Mesendoderm (in vitro differentiated cells): Measurements from ENCODE around the gene PPM1D.

ENCODE experiments used
- DNase-seq: peaks from one replicate; pipeline ENCODE4 v3.0.0; 2013
- H2AK5ac ChIP-seq: 2 replicates; pipeline ENCODE4 v1.6.1; 2013; ENCODE audit warnings: low read length, inconsistent platforms
- H2BK120ac ChIP-seq: 2 replicates; pipeline ENCODE4 v1.6.1; 2013; ENCODE audit warnings: low read depth, mild to moderate bottlenecking, low read length, moderate library complexity, mixed read lengths
- H2BK15ac ChIP-seq: replicated peaks from 2 replicates; pipeline ENCODE4 v1.6.1; 2013; ENCODE audit warnings: low read depth, mild to moderate bottlenecking, moderate library complexity
- H2BK5ac ChIP-seq: 2 replicates; pipeline ENCODE4 v1.6.1; 2013; ENCODE audit warnings: low read length, inconsistent platforms
- H3K18ac ChIP-seq: 2 replicates; pipeline ENCODE4 v1.6.1; 2013; ENCODE audit warnings: mild to moderate bottlenecking, low read length, mixed read lengths
- H3K23ac ChIP-seq: one replicate; pipeline ENCODE4 v1.6.1; 2013; ENCODE audit warnings: low read length
- H3K27ac ChIP-seq: 2 replicates; pipeline ENCODE4 v1.5.1; 2013; ENCODE audit warnings: low read depth, mild to moderate bottlenecking, inconsistent platforms, low read length, moderate library complexity
- H3K27me3 ChIP-seq: 2 replicates; pipeline ENCODE4 v1.6.1; 2013; ENCODE audit warnings: low read length, control low read depth, mild to moderate bottlenecking, inconsistent platforms; ENCODE audit not compliant: insufficient read depth, poor library complexity
- H3K36me3 ChIP-seq: 2 replicates; pipeline ENCODE4 v1.6.1; 2013; ENCODE audit warnings: low read length, inconsistent platforms; ENCODE audit not compliant: control insufficient read depth, insufficient read depth
- H3K4ac ChIP-seq: one replicate; pipeline ENCODE4 v1.6.1; 2013; ENCODE audit warnings: low read depth, mild to moderate bottlenecking, low read length, moderate library complexity
- H3K4me1 ChIP-seq: 2 replicates; pipeline ENCODE4 v1.6.1; 2013; ENCODE audit warnings: low read depth, low read length, inconsistent platforms; ENCODE audit not compliant: control insufficient read depth
- H3K4me2 ChIP-seq: 2 replicates; pipeline ENCODE4 v1.6.1; 2013; ENCODE audit warnings: low read length
- H3K4me3 ChIP-seq: 2 replicates; pipeline ENCODE4 v1.5.1; 2013; ENCODE audit warnings: mild to moderate bottlenecking, low read length
- H3K56ac ChIP-seq: one replicate; pipeline ENCODE4 v1.6.1; 2013; ENCODE audit warnings: low read length
- H3K79me1 ChIP-seq: 2 replicates; pipeline ENCODE4 v1.6.1; 2013; ENCODE audit warnings: low read length, inconsistent platforms
- H3K79me2 ChIP-seq: 2 replicates; pipeline ENCODE4 v1.6.1; 2013; ENCODE audit warnings: mild to moderate bottlenecking, low read length; ENCODE audit not compliant: control insufficient read depth, insufficient read depth
- H3K9ac ChIP-seq: 2 replicates; pipeline ENCODE4 v1.6.1; 2013; ENCODE audit warnings: low read length, inconsistent platforms
- H4K5ac ChIP-seq: one replicate; pipeline ENCODE4 v1.6.1; 2013; ENCODE audit warnings: low read length
- H4K8ac ChIP-seq: one replicate; pipeline ENCODE4 v1.6.1; 2013; ENCODE audit warnings: low read depth, mild to moderate bottlenecking, control low read depth, low read length, moderate library complexity
- WGBS: extraction: QIAGEN DNeasy Blood & Tissue Kit; methylation state at CpG from one replicate; pipeline ENCODE4 v1.1.7; 2013; ENCODE audit warnings: low lambda C conversion rate, missing lambda C conversion rate; ENCODE audit not compliant: insufficient coverage; ENCODE audit errors: extremely low coverage; 5-methylcytosine and 5-hydroxymethylcytosine counted together

Gene PPM1D

DNA sequence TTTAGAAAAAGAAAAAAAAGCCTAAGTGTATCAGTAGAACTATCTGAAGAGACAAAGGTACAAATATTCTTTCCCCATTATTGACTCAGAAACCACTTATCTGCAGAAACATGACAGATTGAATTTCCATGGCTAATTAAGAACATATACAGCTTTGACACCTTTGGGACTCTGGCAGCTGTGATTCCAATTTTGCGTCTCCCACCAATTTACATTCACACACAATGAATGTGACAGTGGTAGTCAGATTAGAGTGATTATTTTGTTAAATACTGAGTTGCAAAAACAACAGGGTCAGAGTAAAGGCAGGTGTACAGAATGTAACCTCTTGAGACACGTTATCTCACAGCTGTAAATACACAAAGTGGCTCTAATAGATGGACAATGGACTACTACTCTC is 5.3 kb upstream of the PPM1D start:
- Histone ChIP-seq H2BK5ac (no peak overlapping the region), H3K4me1 (no peaks in the 10 kb centered on the region), H3K36me3 (no peaks in the 10 kb centered on the region), H4K5ac (no peak overlapping the region), H3K79me2 (no peaks in the 10 kb centered on the region), H3K27ac (no peak overlapping the region), H2AK5ac (no peak overlapping the region), H3K4me3 (no peak overlapping the region), H4K8ac (no peak overlapping the region), H3K9ac (no peak overlapping the region), H3K27me3 (no peaks in the 10 kb centered on the region), H3K18ac (no peak overlapping the region), H3K56ac (no peak overlapping the region), H3K23ac (no peak overlapping the region), H3K79me1 (no peaks in the 10 kb centered on the region), H3K4ac (no peak overlapping the region), H2BK15ac (no peak overlapping the region), H3K4me2 (no peak overlapping the region), H2BK120ac (no peak overlapping the region)
- no CpG with 5 or more reads among the region's 2 CpGs for WGBS
- DNase-seq, result no peak

DNA sequence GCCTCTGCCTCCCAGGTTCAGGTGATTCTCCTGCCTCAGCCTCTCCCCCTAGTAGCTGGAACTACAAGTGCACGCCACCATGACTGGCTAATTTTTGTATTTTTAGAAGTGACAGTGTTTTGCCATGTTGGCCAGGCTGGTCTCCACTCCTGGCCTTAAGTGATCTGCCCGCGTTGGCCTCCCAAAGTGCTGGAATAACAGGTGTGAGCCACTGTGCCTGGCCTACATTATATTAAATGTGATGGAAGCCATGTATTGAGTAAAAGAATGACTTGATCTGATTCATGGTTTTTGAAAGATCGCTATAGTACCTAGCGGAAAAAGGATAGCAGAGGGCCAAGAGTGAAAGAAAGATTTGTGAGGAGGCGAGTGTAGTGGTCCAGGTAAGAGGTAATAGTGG is 2.7 kb upstream of the PPM1D start:
- no peak for DNase-seq
- Histone ChIP-seq H2BK5ac (no peak overlapping the region), H3K56ac (no peak overlapping the region), H3K4me3 (no peak overlapping the region), H3K23ac (no peak overlapping the region), H3K4ac (no peak overlapping the region), H2AK5ac (no peak overlapping the region), H4K8ac (no peak overlapping the region), H3K9ac (no peak overlapping the region), H3K27me3 (no peaks in the 10 kb centered on the region), H3K79me2 (peaks cover 18% of the 10 kb centered on the region), H3K79me1 (no peaks in the 10 kb centered on the region), H2BK15ac (no peak overlapping the region), H3K36me3 (no peaks in the 10 kb centered on the region), H3K27ac (no peak overlapping the region), H4K5ac (no peak overlapping the region), H2BK120ac (no peak overlapping the region), H3K4me1 (no peaks in the 10 kb centered on the region), H3K4me2 (no peak overlapping the region), H3K18ac (no peak overlapping the region)
- WGBS, result no CpG with 5 or more reads among the region's 6 CpGs

DNA sequence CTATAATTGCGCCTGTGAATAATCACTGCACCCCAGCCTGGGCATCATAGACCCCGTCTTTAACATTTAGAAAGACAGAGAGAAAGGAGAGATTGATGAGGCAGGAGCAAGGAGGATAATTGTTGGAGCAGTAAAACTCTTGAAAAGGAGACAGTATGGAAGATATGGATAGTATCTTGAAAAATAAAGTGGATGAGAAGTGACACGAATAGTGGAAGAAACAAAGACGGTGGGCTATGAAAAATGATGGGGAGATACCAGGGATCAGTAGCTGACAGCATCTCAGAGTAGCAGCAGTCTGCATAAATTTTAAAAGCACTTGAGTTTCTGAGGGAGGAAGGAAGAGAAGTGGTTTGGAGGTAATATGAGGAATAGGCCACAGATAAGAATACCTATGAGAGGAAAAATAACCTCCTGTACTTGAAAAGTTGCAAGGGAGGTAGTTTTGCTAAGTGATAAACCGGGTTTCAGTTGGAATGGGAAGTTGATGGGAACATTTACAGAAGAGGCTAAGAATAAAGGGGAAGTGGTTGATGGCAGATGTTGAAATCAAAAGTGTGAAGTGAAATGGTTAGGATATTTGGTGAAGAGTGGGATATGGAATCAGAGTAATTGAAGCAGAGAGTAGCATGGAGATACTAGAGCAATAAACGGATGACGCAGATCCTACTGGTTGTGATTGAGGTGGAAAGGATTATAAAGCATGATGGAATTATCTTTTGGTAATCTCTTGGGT is 1.8 kb upstream of the PPM1D start:
- H3K27ac ChIP-seq, result no peak overlapping the region
- H3K9ac ChIP-seq, result no peak overlapping the region
- no peaks in the 10 kb centered on the region for H3K36me3 ChIP-seq
- no peak overlapping the region for H2BK5ac ChIP-seq
- no peak overlapping the region for H4K8ac ChIP-seq
- no peaks in the 10 kb centered on the region for H3K27me3 ChIP-seq
- H3K4ac ChIP-seq, result no peak overlapping the region
- no peaks in the 10 kb centered on the region for H3K79me1 ChIP-seq
- H3K23ac ChIP-seq, result no peak overlapping the region
- H3K18ac ChIP-seq, result no peak overlapping the region
- H3K79me2 ChIP-seq, result peaks cover 26% of the 10 kb centered on the region
- H3K4me2 ChIP-seq, result no peak overlapping the region
- no peak overlapping the region for H2BK120ac ChIP-seq
- H3K4me3 ChIP-seq, result no peak overlapping the region
- no peak overlapping the region for H2AK5ac ChIP-seq
- peak overlapping the region; percentile 21 for H4K5ac ChIP-seq
- no peak for DNase-seq
- no CpG with 5 or more reads among the region's 7 CpGs for WGBS
- no peaks in the 10 kb centered on the region for H3K4me1 ChIP-seq
- no peak overlapping the region for H2BK15ac ChIP-seq
- H3K56ac ChIP-seq, result peak overlapping the region; percentile 7

DNA sequence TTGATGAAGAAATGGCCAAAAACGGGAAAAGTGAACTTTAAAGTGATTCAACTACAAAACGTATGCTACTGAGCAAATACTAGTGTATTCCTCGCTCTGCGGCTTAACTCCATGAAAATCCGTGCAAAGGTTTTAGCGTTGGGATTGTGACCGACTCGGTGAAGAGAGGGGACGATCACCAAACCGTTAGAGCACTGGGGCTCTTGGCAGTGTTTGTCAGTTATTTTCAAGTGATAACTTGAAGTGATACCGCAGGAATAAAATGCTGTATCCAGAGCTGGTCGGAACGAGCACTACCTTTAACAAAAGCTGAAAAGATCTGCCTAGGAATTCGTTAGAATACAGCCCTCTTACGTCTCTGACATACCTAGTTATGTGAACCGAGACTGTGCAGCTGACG is 773 bp upstream of the PPM1D start:
- Histone ChIP-seq H2BK15ac (no peak overlapping the region), H4K8ac (no peak overlapping the region), H3K23ac (no peak overlapping the region), H3K27ac (peak overlapping the region; percentile 90), H3K27me3 (no peaks in the 10 kb centered on the region), H2BK120ac (peak overlapping the region; percentile 40), H2AK5ac (no peak overlapping the region), H3K4me3 (peak overlapping the region; percentile 96), H3K56ac (peak overlapping the region; percentile 99), H3K4ac (peak overlapping the region; percentile 97), H4K5ac (peak overlapping the region; percentile 53), H3K79me1 (no peaks in the 10 kb centered on the region), H3K36me3 (no peaks in the 10 kb centered on the region), H3K4me2 (peak overlapping the region; percentile 83), H3K4me1 (no peaks in the 10 kb centered on the region), H3K18ac (peak overlapping the region; percentile 46), H2BK5ac (peak overlapping the region; percentile 98), H3K79me2 (peaks cover 32% of the 10 kb centered on the region), H3K9ac (peak overlapping the region; percentile 100)
- no peak for DNase-seq
- WGBS, result no CpG with 5 or more reads among the region's 17 CpGs

DNA sequence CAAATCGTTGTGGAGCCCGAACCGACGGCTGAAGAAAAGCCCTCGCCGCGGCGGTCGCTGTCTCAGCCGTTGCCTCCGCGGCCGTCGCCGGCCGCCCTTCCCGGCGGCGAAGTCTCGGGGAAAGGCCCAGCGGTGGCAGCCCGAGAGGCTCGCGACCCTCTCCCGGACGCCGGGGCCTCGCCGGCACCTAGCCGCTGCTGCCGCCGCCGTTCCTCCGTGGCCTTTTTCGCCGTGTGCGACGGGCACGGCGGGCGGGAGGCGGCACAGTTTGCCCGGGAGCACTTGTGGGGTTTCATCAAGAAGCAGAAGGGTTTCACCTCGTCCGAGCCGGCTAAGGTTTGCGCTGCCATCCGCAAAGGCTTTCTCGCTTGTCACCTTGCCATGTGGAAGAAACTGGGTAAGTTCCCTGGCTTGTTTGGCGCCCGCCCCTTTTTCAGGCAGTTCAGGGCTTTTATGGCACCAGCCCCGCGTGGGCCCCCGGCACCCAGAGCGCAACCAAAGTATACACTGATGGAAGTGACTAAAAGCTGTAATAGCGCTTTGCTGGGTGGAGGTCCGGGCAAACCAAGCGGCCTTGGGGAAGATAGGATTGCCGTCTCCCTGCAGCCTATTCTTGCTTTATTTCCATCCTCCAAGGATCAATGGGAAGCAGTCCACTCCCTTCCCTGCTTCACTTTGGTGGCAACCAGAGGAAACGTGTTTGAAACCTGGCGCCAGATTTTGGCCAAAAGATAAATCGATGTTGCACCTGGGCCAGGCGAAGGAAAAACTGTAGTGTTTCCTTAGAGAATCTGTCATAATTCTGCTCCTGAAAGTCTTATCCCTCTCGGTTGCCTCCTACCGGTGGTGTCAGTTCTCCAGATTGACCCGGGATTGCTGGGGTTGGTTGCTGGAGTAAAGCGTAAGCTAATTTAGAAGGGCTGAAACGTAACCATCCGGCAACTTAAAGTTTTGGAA is 775 bp downstream of the PPM1D start:
- Histone ChIP-seq H3K79me1 (peaks cover 3% of the 10 kb centered on the region), H2BK120ac (peak overlapping the region; percentile 64), H2BK5ac (no peak overlapping the region), H3K56ac (peak overlapping the region; percentile 95), H2AK5ac (no peak overlapping the region), H3K27me3 (no peaks in the 10 kb centered on the region), H3K9ac (peak overlapping the region; percentile 59), H3K18ac (peak overlapping the region; percentile 92), H3K4me2 (peak overlapping the region; percentile 87), H4K5ac (no peak overlapping the region), H3K4me1 (no peaks in the 10 kb centered on the region), H3K4ac (peak overlapping the region; percentile 82), H2BK15ac (no peak overlapping the region), H4K8ac (no peak overlapping the region), H3K79me2 (peaks cover 43% of the 10 kb centered on the region), H3K4me3 (peak overlapping the region; percentile 52), H3K36me3 (no peaks in the 10 kb centered on the region), H3K27ac (peak overlapping the region; percentile 55), H3K23ac (no peak overlapping the region)
- DNase-seq, result peak; percentile 89
- no CpG with 5 or more reads among the region's 69 CpGs for WGBS
